GM18520 (cell line): Measurements from ENCODE around the gene C1orf146.
"Not testable (repeated sequence)": the region's sequence is repeated elsewhere in the genome, so short reads cannot be mapped to it uniquely, and the experiment has no call there.

ENCODE experiments used
- ATAC-seq: cut with Tn5 transposase; IDR thresholded peaks from one replicate; pipeline ENCODE4 v1.9.1; 2021; ENCODE audit not compliant: unreplicated experiment

Gene C1orf146

DNA sequence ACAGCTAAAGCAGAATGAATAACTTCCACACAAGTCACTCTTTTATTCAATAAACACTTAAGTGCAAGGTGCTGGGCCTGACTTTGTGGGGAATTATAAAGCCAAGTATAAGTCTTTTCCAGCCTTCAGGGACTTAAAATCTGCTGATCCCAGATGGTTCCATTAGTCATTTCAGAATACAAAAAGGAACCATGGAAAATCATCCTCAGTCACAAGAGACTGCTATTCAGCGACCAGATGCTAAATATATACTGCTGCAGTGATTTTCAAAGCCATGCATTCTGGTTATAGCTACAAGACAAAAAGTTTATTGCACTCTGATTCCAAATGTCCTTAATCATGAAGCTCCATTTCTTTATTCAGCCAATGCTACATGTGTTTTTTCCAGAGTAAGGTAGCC lies 55.3 kb downstream of the C1orf146 start:
- no peak for ATAC-seq

DNA sequence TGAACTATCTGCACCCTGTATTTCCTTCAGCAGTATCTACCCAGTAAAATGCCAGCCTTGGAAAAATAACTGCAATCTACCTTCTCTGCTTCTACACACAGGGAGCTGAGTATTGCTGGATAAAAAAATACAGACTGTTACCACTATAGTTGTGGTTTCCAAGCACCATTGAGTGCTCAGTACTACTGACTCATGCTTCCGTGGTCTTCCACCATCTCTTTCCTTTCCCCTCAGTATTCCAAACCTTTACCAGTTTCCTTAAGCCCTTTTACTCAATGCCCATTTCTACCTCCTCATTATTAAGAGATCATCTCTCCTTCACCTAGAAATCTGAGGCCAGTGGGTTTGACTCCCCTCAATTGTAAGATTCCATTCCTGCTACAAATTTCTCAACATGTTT lies 57.2 kb downstream of the C1orf146 start:
- ATAC-seq = no peak

GRCh38 chr1:92276082-92276481 lies 58.4 kb downstream of the C1orf146 start:
- ATAC-seq = no peak

- ATAC-seq = no peak
These were observed 59.5 kb downstream of the C1orf146 start for GRCh38 chr1:92277105-92277723.

DNA sequence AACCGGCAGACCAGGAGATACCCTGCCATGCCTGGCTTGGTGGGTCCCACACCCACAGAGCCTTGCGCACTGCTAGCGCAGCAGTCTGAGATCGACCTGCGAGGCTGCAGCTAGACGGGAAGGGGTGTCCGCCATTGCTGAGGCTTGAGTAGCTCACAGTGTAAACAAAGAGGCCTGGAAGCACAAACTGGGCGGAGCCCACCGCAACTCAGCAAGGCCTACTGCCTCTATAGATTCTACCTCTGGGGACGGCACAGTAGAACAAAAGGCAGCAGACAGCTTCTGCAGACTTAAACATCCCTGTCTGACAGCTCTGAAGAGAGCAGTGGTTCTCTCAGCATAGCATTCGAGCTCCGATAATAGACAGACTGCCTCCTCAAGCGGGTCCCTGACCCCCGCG lies 62.1 kb downstream of the C1orf146 start:
- ATAC-seq = not testable (repeated sequence)

DNA sequence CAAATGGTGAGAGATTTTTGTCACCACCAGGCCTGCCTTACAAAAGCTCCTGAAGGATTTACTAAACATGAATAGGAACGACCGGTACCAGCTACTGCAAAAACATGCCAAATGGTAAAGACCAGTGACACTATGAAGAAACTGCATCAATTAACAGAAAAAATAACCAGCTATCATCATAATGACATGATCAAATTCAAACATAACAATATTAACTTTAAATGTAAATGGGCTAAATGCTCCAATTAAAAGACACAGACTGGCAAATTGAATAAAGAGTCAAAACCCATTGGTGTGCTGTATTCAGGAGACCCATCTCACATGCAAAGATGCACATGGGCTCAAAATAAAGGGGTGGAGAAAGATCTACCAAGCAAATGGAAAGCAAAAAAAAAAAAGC lies 63.7 kb downstream of the C1orf146 start:
- ATAC-seq = not testable (repeated sequence)

DNA sequence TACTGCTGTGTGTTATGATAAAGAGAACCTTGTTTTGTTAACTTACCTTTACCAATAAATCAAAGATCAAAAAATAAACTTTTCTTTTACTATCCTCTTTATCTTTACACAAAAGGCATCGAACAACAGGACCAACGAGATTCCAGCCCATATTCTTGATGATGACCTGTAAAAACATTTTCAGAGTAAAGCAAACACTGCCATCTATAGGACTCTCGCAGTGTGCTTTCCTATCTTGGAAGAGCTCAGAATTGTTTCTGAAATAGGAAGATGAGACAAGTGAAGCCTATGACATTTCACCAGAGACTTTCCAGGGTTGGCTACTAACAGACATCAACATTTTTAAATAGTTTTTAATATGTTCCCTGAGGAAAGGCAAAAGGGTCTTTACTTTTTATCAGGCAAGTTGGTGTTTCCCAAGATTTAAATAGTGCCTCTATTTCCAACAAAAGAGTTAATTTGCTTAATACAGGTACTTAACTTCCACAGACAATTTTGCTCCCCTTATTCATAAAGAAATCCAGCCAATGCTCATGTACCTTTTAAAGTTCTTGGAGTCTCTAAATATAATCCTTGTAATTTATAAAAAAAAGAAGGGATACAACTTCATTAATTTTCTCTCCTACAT lies 73.8 kb downstream of the C1orf146 start:
- no peak for ATAC-seq
